Endothelial cell of umbilical vein (primary cell): ENCODE data around the gene SPTSSB. TPM values are rescaled to one million over a fixed set of nuclear protein-coding genes. Genes with fewer than 3 reads are reported as not detected.

Experiments
- BruUV-seq: library from RNA; stranded (reverse); fragments of 400-500 nt; replicated peaks from 2 replicates; lab custom pipeline; 2021; lab: Mats Ljungman, UMichigan
- CTCF ChIA-PET: fragments of 300-600, 350-600 bp; sonication (Branson Sonifier 250); formaldehyde crosslinking; loops from one replicate; lab custom pipeline; 2021; ENCODE audit warnings: antibody characterized with exemption, inconsistent platforms; lab: Charles Lee
- POLR2A ChIA-PET: fragments of 300-600, 350-600 bp; sonication (Branson Sonifier 250); formaldehyde crosslinking; loops from one replicate; lab custom pipeline; 2021; ENCODE audit warnings: antibody characterized with exemption, inconsistent platforms; lab: Charles Lee
- DNase-seq: peaks from one replicate; pipeline ENCODE4 v3.0.0-alpha.2; 2011; ENCODE audit warnings: low read depth, low spot score
- FAIRE-seq: peaks from 2 replicates; lab custom pipeline; 2011; peaks lifted over from hg19 to GRCh38; lab: Jason Lieb, UNC
- H2AFZ ChIP-seq: 2 replicates; pipeline ENCODE4 v1.6.0; 2012; ENCODE audit warnings: low read depth, low read length, control low read depth, inconsistent platforms
- H3K27ac ChIP-seq: 2 replicates; pipeline ENCODE4 v1.5.1; 2011; ENCODE audit warnings: low read depth, mild to moderate bottlenecking, control low read depth, low read length, moderate library complexity; ENCODE audit not compliant: insufficient read depth
- H3K27me3 ChIP-seq, 2 experiments: 2 replicates each; pipeline versions ENCODE4 v1.6.0 to v1.6.1; 2011; ENCODE audit warnings: low read length in 2 of 2, mixed read lengths in 1 of 2; ENCODE audit not compliant: control insufficient read depth in 2 of 2, insufficient read depth in 2 of 2
- H3K36me3 ChIP-seq, 2 experiments: 2 replicates in 1 of 2; 3 replicates in 1 of 2; pipeline ENCODE4 v1.5.1; 2011; ENCODE audit warnings: low read length in 2 of 2, mild to moderate bottlenecking in 1 of 2, moderate library complexity in 1 of 2; ENCODE audit not compliant: control insufficient read depth in 2 of 2, insufficient read depth in 2 of 2; ENCODE audit errors: extremely low read depth in 1 of 2
- H3K4me1 ChIP-seq: 3 replicates; pipeline ENCODE4 v1.5.1; 2011; ENCODE audit warnings: mild to moderate bottlenecking, low read length; ENCODE audit not compliant: control insufficient read depth, insufficient read depth; ENCODE audit errors: extremely low read depth
- H3K4me2 ChIP-seq: 2 replicates; pipeline ENCODE4 v1.6.1; 2011; ENCODE audit warnings: low read length, control low read depth, mixed read lengths; ENCODE audit not compliant: insufficient read depth
- H3K4me3 ChIP-seq, 3 experiments: fragments of 200-600 bp in 1 of 3; sonication (generic), shearing (Covaris generic) in 1 of 3; replicated peaks in 1 of 3; 2 replicates each; pipeline ENCODE4 v1.5.1; 2011 to 2016; ENCODE audit warnings: control low read depth in 3 of 3, low read length in 3 of 3, mild to moderate bottlenecking in 2 of 3, inconsistent platforms in 1 of 3, low read depth in 1 of 3, moderate library complexity in 1 of 3; ENCODE audit not compliant: insufficient read depth in 1 of 3
- H3K79me2 ChIP-seq: 2 replicates; pipeline ENCODE4 v1.6.0; 2012; ENCODE audit warnings: low read length, inconsistent platforms; ENCODE audit not compliant: control insufficient read depth, insufficient read depth
- H3K9ac ChIP-seq: replicated peaks from 2 replicates; pipeline ENCODE3; 2011; ENCODE audit warnings: low read length, control low read depth; ENCODE audit not compliant: insufficient read depth; ENCODE audit errors: extremely low read depth
- H3K9me1 ChIP-seq: replicated peaks from 3 replicates; pipeline ENCODE4 v1.6.0; 2011; ENCODE audit warnings: mild to moderate bottlenecking, low read length; ENCODE audit not compliant: control insufficient read depth, insufficient read depth; ENCODE audit errors: extremely low read depth
- H3K9me3 ChIP-seq: replicated peaks from 2 replicates; pipeline ENCODE4 v1.5.1; 2012; ENCODE audit warnings: low read length, inconsistent platforms; ENCODE audit not compliant: control insufficient read depth, insufficient read depth
- H4K20me1 ChIP-seq: replicated peaks from 2 replicates; pipeline ENCODE3; 2011; ENCODE audit warnings: mild to moderate bottlenecking, low read length; ENCODE audit not compliant: control insufficient read depth, insufficient read depth; ENCODE audit errors: extremely low read depth
- EZH2 ChIP-seq: IDR thresholded peaks from 2 replicates; pipeline ENCODE4 v1.6.1; 2012; ENCODE audit warnings: borderline replicate concordance, low read depth, mild to moderate bottlenecking, moderate library complexity, low read length, inconsistent platforms; ENCODE audit not compliant: severe bottlenecking
- FOS ChIP-seq: IDR thresholded peaks from 2 replicates; pipeline ENCODE4 v1.6.1; 2011; ENCODE audit warnings: mild to moderate bottlenecking, low read length, moderate library complexity, borderline replicate concordance; ENCODE audit not compliant: insufficient read depth
- GATA2 ChIP-seq: IDR thresholded peaks from 2 replicates; pipeline ENCODE4 v1.7.0; 2011; ENCODE audit warnings: low read depth, mild to moderate bottlenecking, moderate library complexity, mixed read lengths, low read length; ENCODE audit not compliant: insufficient read length, insufficient read depth
- JUN ChIP-seq: IDR thresholded peaks from 2 replicates; pipeline ENCODE4 v1.6.1; 2011; ENCODE audit warnings: borderline replicate concordance, low read depth; ENCODE audit not compliant: insufficient read length, insufficient read depth
- MYC ChIP-seq: IDR thresholded peaks from one replicate; pipeline ENCODE4 v1.6.1; 2011; ENCODE audit warnings: mild to moderate bottlenecking, low read depth, low read length
- POLR2A ChIP-seq: IDR thresholded peaks from 2 replicates; pipeline ENCODE4 v1.6.1; 2012; ENCODE audit warnings: low read depth, mild to moderate bottlenecking, control low read depth, low read length
- POLR2AphosphoS5 ChIP-seq: IDR thresholded peaks from 2 replicates; pipeline ENCODE4 v1.6.1; 2012; ENCODE audit warnings: low read depth, mild to moderate bottlenecking, control low read depth, low read length, moderate library complexity; ENCODE audit not compliant: insufficient read depth
- dilution Hi-C: fragments of 300-500 bp; cut with MboI; formaldehyde crosslinking; loops from one replicate; pipeline ENCODE4 v1.15.0; 2019; ENCODE audit warnings: low sequenced_read_pairs; ENCODE audit not compliant: extremely low pct_ligation_motif_present
- intact Hi-C: fragments of 100-400 bp; cut with micrococcal nuclease; formaldehyde crosslinking; loops from one replicate; pipeline ENCODE4 v1.10.0; 2022
- polyA plus RNA-seq, 4 experiments: library from polyadenylated mRNA; depleted of rRNA in 3 of 4; stranded (reverse) in 3 of 4; unstranded in 1 of 4; fragments of >200 nt; gene quantifications; 2 replicates each; pipeline versions ENCODE4 v1.2.1 to v1.2.3, GENCODE V29; 2011 to 2012; ENCODE audit warnings: missing spikeins in 1 of 4
- total RNA-seq: library from RNA; stranded (reverse); gene quantifications from 2 replicates; pipeline ENCODE4 v1.2.3, GENCODE V29; 2021
- TF ChIP-seq, protein P1 (sequence below), 2 donors: IDR thresholded peaks; 1 replicate in 1 of 2; 2 replicates in 1 of 2; pipeline ENCODE4 v1.5.1; 2011; ENCODE audit warnings: low read length in 2 of 2, mild to moderate bottlenecking in 2 of 2, moderate library complexity in 2 of 2, control low read depth in 1 of 2, inconsistent platforms in 1 of 2, low read depth in 1 of 2; ENCODE audit not compliant: insufficient read depth in 1 of 2; ENCODE audit errors: extremely low read depth in 1 of 2
- TF ChIP-seq, protein P2 (sequence below): IDR thresholded peaks from 2 replicates; pipeline ENCODE4 v1.6.1; 2011; ENCODE audit not compliant: insufficient read depth, insufficient read length

Gene SPTSSB
- total and polyA plus RNA-seq, 2 donors (not counting 3 experiments of a cell fraction or from before 2014, with no cell fraction given): not detected

- H3K79me2 ChIP-seq: no peaks in the 10 kb centered on the region
Observed at GRCh38 chr3:161355508-161355907, 15.8 kb downstream of the SPTSSB start.

More at GRCh38 chr3:161355508-161355907, 15.8 kb downstream of the SPTSSB start:
- Histone ChIP-seq H3K36me3 (no peaks in the 10 kb centered on the region), H4K20me1 (no peaks in the 10 kb centered on the region), H3K27ac (no peak overlapping the region), H3K4me3 (no peak overlapping the region), H3K9me3 (no peaks in the 10 kb centered on the region), H3K4me2 (no peak overlapping the region), H3K27me3 (no peaks in the 10 kb centered on the region), H3K9me1 (no peaks in the 10 kb centered on the region), H3K4me1 (no peaks in the 10 kb centered on the region), H2AFZ (no peak overlapping the region), H3K9ac (no peak overlapping the region)
- BruUV-seq: no TSS peak
- FAIRE-seq: no peak
- intact Hi-C loops: no loop called here
- DNase-seq: no peak
- CTCF ChIA-PET: interaction anchor here (1.1 kb wide), 1 partner anchor 18 kb away, joined by 3 read pairs; no protein-coding TSS in a partner anchor
- no peak for TF ChIP-seq FOS
- TF ChIP-seq POLR2A: no peak
- no peak for TF ChIP-seq MYC
- TF ChIP-seq, protein P1, sequence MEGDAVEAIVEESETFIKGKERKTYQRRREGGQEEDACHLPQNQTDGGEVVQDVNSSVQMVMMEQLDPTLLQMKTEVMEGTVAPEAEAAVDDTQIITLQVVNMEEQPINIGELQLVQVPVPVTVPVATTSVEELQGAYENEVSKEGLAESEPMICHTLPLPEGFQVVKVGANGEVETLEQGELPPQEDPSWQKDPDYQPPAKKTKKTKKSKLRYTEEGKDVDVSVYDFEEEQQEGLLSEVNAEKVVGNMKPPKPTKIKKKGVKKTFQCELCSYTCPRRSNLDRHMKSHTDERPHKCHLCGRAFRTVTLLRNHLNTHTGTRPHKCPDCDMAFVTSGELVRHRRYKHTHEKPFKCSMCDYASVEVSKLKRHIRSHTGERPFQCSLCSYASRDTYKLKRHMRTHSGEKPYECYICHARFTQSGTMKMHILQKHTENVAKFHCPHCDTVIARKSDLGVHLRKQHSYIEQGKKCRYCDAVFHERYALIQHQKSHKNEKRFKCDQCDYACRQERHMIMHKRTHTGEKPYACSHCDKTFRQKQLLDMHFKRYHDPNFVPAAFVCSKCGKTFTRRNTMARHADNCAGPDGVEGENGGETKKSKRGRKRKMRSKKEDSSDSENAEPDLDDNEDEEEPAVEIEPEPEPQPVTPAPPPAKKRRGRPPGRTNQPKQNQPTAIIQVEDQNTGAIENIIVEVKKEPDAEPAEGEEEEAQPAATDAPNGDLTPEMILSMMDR (IDR thresholded peaks at IDR 0.05; ENCODE audit: extremely low read depth in 1 of 2, insufficient read depth in 1 of 2, low read depth in 1 of 2, low read length in 2 of 2): no peak
- TF ChIP-seq, protein P2, sequence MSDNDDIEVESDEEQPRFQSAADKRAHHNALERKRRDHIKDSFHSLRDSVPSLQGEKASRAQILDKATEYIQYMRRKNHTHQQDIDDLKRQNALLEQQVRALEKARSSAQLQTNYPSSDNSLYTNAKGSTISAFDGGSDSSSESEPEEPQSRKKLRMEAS: no peak
- TF ChIP-seq GATA2: no peak
- no peak for TF ChIP-seq JUN
- TF ChIP-seq POLR2AphosphoS5: no peak
- TF ChIP-seq EZH2: no peak
- POLR2A ChIA-PET: no interaction called here
- dilution Hi-C loops: no loop called here
